ENCODE data around the gene HKDC1.

DNA sequence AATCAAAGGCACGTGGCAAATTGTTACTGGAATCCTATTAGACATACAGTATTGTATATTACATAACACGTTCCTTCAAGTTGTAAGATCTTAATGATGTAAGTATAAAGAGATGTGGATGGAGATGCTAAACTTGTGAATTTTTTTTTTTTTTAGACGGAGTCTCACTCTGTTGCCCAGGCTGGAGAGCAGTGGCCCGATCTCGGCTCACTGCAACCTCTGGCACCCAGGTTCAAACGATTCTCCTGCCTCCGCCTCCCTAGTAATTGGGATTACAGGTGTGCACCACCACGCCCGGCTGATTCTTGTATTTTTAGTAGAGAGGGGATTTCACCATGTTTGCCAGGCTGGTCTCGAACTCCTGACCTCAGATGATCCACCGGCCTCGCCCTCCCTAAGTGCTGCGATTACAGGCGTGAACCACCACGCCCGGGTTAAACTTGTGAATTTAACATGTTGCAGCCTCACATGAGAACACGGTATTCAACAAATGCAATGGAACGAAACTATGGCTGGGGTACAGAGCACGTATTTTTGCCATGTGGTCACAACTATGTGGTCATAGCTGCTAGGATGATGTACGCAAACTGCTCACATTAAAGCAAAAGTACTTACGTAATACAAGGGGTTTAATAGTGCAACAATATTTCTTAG lies 40.9 kb upstream of the HKDC1 start:
- no peak for TF ChIP-seq POLR2A (IDR thresholded peaks at IDR 0.05)
- TF ChIP-seq POLR2AphosphoS5 (IDR thresholded peaks at IDR 0.05): no peak
